Thyroid gland (tissue), 4 donors: Measurements from ENCODE around the gene PLCB4.

ENCODE experiments used
- POLR2A ChIP-seq, 2 donors: fragments of 450-650 bp; IDR thresholded peaks; one replicate each; pipeline ENCODE4 v1.6.1; 2017; ENCODE audit warnings: antibody characterized with exemption in 2 of 2, mild to moderate bottlenecking in 2 of 2, moderate library complexity in 1 of 2
- TF ChIP-seq, protein P1 (sequence below), 6 experiments: fragments of 200-600 bp in 3 of 6; fragments of 450-650 bp in 3 of 6; sonication (generic) in 3 of 6; IDR thresholded peaks; one replicate each; pipeline ENCODE4 v1.5.1; 2016 to 2019; ENCODE audit warnings: antibody characterized with exemption in 6 of 6, mild to moderate bottlenecking in 2 of 6, inconsistent platforms in 1 of 6, moderate library complexity in 1 of 6

DNA sequence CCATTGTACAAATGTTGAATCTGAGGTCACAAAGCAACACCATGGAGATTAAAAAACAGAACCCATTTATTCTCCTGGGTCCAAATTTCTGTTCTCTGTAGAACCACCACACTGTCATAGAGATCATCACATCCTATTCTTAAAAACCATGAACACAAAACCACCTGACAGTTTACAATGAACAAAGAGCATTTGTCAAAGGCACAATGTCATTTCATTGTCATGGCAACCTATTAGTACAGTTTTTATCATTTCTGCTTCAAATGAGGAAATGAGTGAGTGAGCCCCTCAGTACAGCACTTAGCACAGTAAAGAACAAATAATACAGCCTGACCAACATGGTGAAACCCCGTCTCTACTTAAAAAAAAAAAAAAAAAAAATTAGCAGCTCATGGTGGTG is 422.4 kb downstream of the PLCB4 start:
- TF ChIP-seq, protein P1, sequence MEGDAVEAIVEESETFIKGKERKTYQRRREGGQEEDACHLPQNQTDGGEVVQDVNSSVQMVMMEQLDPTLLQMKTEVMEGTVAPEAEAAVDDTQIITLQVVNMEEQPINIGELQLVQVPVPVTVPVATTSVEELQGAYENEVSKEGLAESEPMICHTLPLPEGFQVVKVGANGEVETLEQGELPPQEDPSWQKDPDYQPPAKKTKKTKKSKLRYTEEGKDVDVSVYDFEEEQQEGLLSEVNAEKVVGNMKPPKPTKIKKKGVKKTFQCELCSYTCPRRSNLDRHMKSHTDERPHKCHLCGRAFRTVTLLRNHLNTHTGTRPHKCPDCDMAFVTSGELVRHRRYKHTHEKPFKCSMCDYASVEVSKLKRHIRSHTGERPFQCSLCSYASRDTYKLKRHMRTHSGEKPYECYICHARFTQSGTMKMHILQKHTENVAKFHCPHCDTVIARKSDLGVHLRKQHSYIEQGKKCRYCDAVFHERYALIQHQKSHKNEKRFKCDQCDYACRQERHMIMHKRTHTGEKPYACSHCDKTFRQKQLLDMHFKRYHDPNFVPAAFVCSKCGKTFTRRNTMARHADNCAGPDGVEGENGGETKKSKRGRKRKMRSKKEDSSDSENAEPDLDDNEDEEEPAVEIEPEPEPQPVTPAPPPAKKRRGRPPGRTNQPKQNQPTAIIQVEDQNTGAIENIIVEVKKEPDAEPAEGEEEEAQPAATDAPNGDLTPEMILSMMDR (IDR thresholded peaks at IDR 0.05), result no peak
- TF ChIP-seq POLR2A (IDR thresholded peaks at IDR 0.05), result no peak
